ENCODE data around the gene EXD1.

- no peak for TF ChIP-seq MAX (IDR thresholded peaks at IDR 0.05)
- no peak for TF ChIP-seq EP300 (IDR thresholded peaks at IDR 0.05; ENCODE audit: borderline replicate concordance)
- no peak for TF ChIP-seq REST (IDR thresholded peaks at IDR 0.05; ENCODE audit: low read depth)
- no peak for TF ChIP-seq CREB1 (IDR thresholded peaks at IDR 0.05; ENCODE audit: low read depth)
- no peak for TF ChIP-seq EGR1 (IDR thresholded peaks at IDR 0.05)
- TF ChIP-seq RAD21 (IDR thresholded peaks at IDR 0.05; ENCODE audit: low read depth) = no peak
- TF ChIP-seq NFIC (IDR thresholded peaks at IDR 0.05) = no peak
- TF ChIP-seq TEAD4 (IDR thresholded peaks at IDR 0.05) = no peak
These were observed 46.3 kb upstream of the EXD1 start for GRCh38 chr15:41276831-41277230.
